ENCODE results near the gene IL36A. TPM values are rescaled to one million over a fixed set of nuclear protein-coding genes. Genes with fewer than 3 reads are reported as not detected.
A peak's percentile ranks its signal among the peaks of the same experiment; 100 is the strongest.

IL36A gene
- total RNA-seq, 1 experiment from 2014 or later: not detected

DNA sequence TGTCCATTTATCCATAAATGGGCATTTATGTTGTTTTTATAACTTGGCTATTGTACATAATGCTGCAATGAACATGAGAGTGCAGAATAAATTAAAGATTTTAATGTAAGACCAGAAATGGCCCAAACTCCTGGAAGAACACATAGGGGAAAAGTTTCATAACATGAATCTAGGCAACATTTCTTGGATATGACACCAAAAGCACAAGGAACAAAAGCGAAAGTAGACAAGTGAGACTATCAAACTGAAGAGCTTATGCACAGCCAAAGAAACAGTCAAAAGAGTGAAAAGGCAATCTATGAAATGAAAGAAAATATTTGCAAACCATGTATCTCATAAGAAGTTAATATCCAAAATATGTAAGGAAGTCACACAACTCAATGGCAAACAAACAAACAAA is 5.8 kb downstream of the IL36A start:
- ChIA-PET POLR2A (no interaction called here), CTCF (no interaction called here)
- ATAC-seq (no peak), DNase-seq (ENCODE audit: low read depth, low spot score) (no peak)
- no peak for TF ChIP-seq TCF7L2 (IDR thresholded peaks at IDR 0.05; ENCODE audit: low read depth, low read length)
- no peak for TF ChIP-seq POLR2AphosphoS5 (IDR thresholded peaks at IDR 0.05; ENCODE audit: low read depth, low read length)
- TF ChIP-seq SIN3A (IDR thresholded peaks at IDR 0.05; ENCODE audit: borderline replicate concordance, insufficient read depth, low read depth, low read length): no peak
- TF ChIP-seq, protein P1, sequence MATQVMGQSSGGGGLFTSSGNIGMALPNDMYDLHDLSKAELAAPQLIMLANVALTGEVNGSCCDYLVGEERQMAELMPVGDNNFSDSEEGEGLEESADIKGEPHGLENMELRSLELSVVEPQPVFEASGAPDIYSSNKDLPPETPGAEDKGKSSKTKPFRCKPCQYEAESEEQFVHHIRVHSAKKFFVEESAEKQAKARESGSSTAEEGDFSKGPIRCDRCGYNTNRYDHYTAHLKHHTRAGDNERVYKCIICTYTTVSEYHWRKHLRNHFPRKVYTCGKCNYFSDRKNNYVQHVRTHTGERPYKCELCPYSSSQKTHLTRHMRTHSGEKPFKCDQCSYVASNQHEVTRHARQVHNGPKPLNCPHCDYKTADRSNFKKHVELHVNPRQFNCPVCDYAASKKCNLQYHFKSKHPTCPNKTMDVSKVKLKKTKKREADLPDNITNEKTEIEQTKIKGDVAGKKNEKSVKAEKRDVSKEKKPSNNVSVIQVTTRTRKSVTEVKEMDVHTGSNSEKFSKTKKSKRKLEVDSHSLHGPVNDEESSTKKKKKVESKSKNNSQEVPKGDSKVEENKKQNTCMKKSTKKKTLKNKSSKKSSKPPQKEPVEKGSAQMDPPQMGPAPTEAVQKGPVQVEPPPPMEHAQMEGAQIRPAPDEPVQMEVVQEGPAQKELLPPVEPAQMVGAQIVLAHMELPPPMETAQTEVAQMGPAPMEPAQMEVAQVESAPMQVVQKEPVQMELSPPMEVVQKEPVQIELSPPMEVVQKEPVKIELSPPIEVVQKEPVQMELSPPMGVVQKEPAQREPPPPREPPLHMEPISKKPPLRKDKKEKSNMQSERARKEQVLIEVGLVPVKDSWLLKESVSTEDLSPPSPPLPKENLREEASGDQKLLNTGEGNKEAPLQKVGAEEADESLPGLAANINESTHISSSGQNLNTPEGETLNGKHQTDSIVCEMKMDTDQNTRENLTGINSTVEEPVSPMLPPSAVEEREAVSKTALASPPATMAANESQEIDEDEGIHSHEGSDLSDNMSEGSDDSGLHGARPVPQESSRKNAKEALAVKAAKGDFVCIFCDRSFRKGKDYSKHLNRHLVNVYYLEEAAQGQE (IDR thresholded peaks at IDR 0.05; ENCODE audit: insufficient read depth in 1 of 2, low read depth in 2 of 2, low read length in 1 of 2): no peak
- TF ChIP-seq, protein P2, sequence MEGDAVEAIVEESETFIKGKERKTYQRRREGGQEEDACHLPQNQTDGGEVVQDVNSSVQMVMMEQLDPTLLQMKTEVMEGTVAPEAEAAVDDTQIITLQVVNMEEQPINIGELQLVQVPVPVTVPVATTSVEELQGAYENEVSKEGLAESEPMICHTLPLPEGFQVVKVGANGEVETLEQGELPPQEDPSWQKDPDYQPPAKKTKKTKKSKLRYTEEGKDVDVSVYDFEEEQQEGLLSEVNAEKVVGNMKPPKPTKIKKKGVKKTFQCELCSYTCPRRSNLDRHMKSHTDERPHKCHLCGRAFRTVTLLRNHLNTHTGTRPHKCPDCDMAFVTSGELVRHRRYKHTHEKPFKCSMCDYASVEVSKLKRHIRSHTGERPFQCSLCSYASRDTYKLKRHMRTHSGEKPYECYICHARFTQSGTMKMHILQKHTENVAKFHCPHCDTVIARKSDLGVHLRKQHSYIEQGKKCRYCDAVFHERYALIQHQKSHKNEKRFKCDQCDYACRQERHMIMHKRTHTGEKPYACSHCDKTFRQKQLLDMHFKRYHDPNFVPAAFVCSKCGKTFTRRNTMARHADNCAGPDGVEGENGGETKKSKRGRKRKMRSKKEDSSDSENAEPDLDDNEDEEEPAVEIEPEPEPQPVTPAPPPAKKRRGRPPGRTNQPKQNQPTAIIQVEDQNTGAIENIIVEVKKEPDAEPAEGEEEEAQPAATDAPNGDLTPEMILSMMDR (IDR thresholded peaks at IDR 0.05): no peak
- in situ Hi-C loops (cut with HindIII; ENCODE audit: low pct_unique_long_range_greater_than_20kb, low sequenced_read_pairs) (no loop called here), intact Hi-C loops (cut with micrococcal nuclease; ENCODE audit: unreplicated experiment) (no loop called here)
- Histone ChIP-seq H3K4me3 (ENCODE audit: low read depth in 2 of 2, low read length in 2 of 2) (no peak overlapping the region), H3K9me3 (ENCODE audit: control insufficient read depth, insufficient read depth, low read depth, low read length) (no peaks in the 10 kb centered on the region), H3K4me1 (ENCODE audit: control insufficient read depth, insufficient read depth, low read length) (no peaks in the 10 kb centered on the region), H3K36me3 (ENCODE audit: control insufficient read depth, insufficient read depth, low read length) (no peaks in the 10 kb centered on the region), H3K27ac (ENCODE audit: low read length) (no peak overlapping the region), H3K27me3 (ENCODE audit: control insufficient read depth, insufficient read depth, low read length) (no peaks in the 10 kb centered on the region)
- no TSS peak for BruUV-seq (replicated peaks)

DNA sequence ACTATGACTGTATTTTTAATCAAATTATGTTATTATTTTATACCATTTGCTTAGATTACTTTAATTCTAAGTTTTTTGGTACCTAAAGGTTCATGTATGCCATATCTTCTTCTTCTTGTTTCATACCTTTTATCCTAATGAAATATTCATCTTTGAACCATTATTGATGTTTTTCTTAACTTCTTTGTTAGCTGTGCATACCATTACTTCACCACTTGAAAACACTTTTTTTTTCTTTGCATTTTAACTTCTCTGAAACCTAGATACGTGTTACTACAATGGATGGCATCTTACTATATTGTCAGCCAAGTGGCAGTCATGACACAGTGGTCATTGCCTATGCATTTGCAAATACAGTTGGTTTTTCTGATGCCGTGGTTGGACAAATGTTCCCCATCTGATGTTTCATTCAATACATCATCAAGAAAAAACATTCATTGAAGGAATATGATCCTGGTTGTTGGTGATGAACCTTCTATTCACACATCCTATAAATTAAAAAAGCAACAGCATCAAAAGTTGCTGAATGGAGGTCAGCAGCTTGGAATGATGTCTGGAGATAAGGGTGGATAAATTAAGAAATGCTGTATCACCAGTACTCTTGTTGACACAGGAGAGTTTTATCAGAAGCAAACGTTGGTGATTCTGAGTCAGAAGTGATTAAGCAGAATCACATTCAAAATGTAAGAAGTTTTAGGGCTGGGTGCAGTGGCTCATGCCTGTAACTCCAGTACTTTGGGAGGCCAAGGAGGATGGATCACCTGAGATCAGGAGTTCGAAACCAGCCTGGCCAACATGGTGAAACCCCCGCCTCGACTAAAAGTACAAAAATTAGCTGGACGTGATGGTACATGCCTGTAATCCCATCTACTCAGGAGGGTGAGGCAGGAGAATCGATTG is 7.4 kb downstream of the IL36A start:
- H3K4me3 ChIP-seq (ENCODE audit: low read depth in 2 of 2, low read length in 2 of 2): no peak overlapping the region
- no TSS peak for BruUV-seq (replicated peaks)
- DNase-seq (ENCODE audit: low read depth, low spot score): peak; percentile 32
- TF ChIP-seq, protein P2 (IDR thresholded peaks at IDR 0.05): no peak
- TF ChIP-seq, protein P1 (IDR thresholded peaks at IDR 0.05; ENCODE audit: insufficient read depth in 1 of 2, low read depth in 2 of 2, low read length in 1 of 2): no peak
- TF ChIP-seq SIN3A (IDR thresholded peaks at IDR 0.05; ENCODE audit: borderline replicate concordance, insufficient read depth, low read depth, low read length) (no peak), TCF7L2 (IDR thresholded peaks at IDR 0.05; ENCODE audit: low read depth, low read length) (no peak), POLR2AphosphoS5 (IDR thresholded peaks at IDR 0.05; ENCODE audit: low read depth, low read length) (no peak)
- H3K27ac ChIP-seq (ENCODE audit: low read length): no peak overlapping the region
- no peaks in the 10 kb centered on the region for H3K36me3 ChIP-seq (ENCODE audit: control insufficient read depth, insufficient read depth, low read length)
- ATAC-seq: peak; percentile 92
- H3K27me3 ChIP-seq (ENCODE audit: control insufficient read depth, insufficient read depth, low read length): no peaks in the 10 kb centered on the region
- intact Hi-C loops (cut with micrococcal nuclease; ENCODE audit: unreplicated experiment) (no loop called here), in situ Hi-C loops (cut with HindIII; ENCODE audit: low pct_unique_long_range_greater_than_20kb, low sequenced_read_pairs) (no loop called here)
- ChIA-PET CTCF (no interaction called here), POLR2A (no interaction called here)
- no peaks in the 10 kb centered on the region for H3K4me1 ChIP-seq (ENCODE audit: control insufficient read depth, insufficient read depth, low read length)
- no peaks in the 10 kb centered on the region for H3K9me3 ChIP-seq (ENCODE audit: control insufficient read depth, insufficient read depth, low read depth, low read length)

Data from Panc1 (cell line).